Neural crest cell (in vitro differentiated cells): ENCODE measurements around the gene FCMR. TPM values are rescaled to one million over a fixed set of nuclear protein-coding genes. Genes with fewer than 3 reads are reported as not detected.

Experiments
- DNase-seq: peaks from one replicate; pipeline ENCODE4 v3.0.0; 2021; ENCODE audit warnings: low read depth, mixed read lengths, low spot score
- H3K27ac Mint-ChIP-seq: one replicate; pipeline ENCODE4 v1.8.0; 2021; ENCODE audit warnings: mild to moderate bottlenecking, mixed read lengths; ENCODE audit not compliant: unreplicated experiment
- H3K27me3 Mint-ChIP-seq: 2 replicates; pipeline ENCODE4 v1.8.0; 2021; ENCODE audit warnings: low read depth, mild to moderate bottlenecking, mixed read lengths
- H3K36me3 Mint-ChIP-seq: 2 replicates; pipeline ENCODE4 v1.8.0; 2021; ENCODE audit warnings: low read depth, mild to moderate bottlenecking, mixed read lengths
- H3K4me1 Mint-ChIP-seq: 2 replicates; pipeline ENCODE4 v1.8.0; 2021; ENCODE audit warnings: mixed read lengths
- H3K4me3 Mint-ChIP-seq: one replicate; pipeline ENCODE4 v1.8.0; 2021; ENCODE audit warnings: mild to moderate bottlenecking, mixed read lengths
- H3K9me3 Mint-ChIP-seq: 2 replicates; pipeline ENCODE4 v1.8.0; 2021; ENCODE audit warnings: mixed read lengths
- total RNA-seq: library from RNA; stranded (reverse); gene quantifications from 2 replicates; pipeline ENCODE4 v1.2.1, GENCODE V29; 2021
- TF ChIP-seq, protein P1 (sequence below): fragments of 200-600 bp; sonication (generic); conservative IDR thresholded peaks from 2 replicates; pipeline ENCODE4 v1.5.0; 2021; ENCODE audit warnings: antibody characterized with exemption, mild to moderate bottlenecking

FCMR gene
- total RNA-seq, 1 donor from 2014 or later = not detected

GRCh38 chr1:206898089-206898914 is 23.4 kb downstream of the FCMR start:
- Mint-ChIP-seq H3K27me3 (peaks cover 3% of the 10 kb centered on the region), H3K36me3 (no peaks in the 10 kb centered on the region), H3K4me1 (no peaks in the 10 kb centered on the region), H3K27ac (no peak overlapping the region), H3K4me3 (no peak overlapping the region), H3K9me3 (no peaks in the 10 kb centered on the region)
- TF ChIP-seq, protein P1, sequence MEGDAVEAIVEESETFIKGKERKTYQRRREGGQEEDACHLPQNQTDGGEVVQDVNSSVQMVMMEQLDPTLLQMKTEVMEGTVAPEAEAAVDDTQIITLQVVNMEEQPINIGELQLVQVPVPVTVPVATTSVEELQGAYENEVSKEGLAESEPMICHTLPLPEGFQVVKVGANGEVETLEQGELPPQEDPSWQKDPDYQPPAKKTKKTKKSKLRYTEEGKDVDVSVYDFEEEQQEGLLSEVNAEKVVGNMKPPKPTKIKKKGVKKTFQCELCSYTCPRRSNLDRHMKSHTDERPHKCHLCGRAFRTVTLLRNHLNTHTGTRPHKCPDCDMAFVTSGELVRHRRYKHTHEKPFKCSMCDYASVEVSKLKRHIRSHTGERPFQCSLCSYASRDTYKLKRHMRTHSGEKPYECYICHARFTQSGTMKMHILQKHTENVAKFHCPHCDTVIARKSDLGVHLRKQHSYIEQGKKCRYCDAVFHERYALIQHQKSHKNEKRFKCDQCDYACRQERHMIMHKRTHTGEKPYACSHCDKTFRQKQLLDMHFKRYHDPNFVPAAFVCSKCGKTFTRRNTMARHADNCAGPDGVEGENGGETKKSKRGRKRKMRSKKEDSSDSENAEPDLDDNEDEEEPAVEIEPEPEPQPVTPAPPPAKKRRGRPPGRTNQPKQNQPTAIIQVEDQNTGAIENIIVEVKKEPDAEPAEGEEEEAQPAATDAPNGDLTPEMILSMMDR = no peak
- no peak for DNase-seq

DNA sequence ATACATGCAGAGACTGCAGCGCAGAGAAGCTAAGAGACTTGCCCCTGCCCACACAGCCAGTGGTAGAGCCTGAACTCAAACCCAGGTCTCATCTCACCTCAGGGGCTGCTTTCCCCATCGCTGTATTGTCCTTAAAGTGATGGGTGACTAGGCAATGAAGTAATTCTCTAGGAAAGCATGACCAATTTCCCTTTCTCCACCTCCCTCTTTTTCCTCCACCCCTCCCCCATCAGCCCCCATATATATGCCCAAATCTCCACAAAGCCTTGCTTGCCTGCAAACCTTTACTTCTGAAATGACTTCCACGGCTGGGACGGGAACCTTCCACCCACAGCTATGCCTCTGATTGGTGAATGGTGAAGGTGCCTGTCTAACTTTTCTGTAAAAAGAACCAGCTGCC is 24.6 kb downstream of the FCMR start, which contains the start of gene IL24:
Gene IL24 (plus strand): TSS at position 269 of the 400 bp plus-strand sequence. CDS start 390 bp downstream, outside the sequence.
- DNase-seq = no peak
- TF ChIP-seq, protein P1 = no peak
- H3K4me3 Mint-ChIP-seq = no peak within 1 kb of the TSS
- H3K4me1 Mint-ChIP-seq = no peaks in the 10 kb centered on the region
- H3K36me3 Mint-ChIP-seq = no peaks in the 10 kb centered on the region
- no peak within 1 kb of the TSS for H3K27ac Mint-ChIP-seq
- H3K27me3 Mint-ChIP-seq = peaks cover 3% of the 10 kb centered on the region
- H3K9me3 Mint-ChIP-seq = no peaks in the 10 kb centered on the region

- DNase-seq = no peak
- Mint-ChIP-seq H3K27me3 (peaks cover 3% of the 10 kb centered on the region), H3K4me3 (no peak overlapping the region), H3K27ac (no peak overlapping the region), H3K36me3 (no peaks in the 10 kb centered on the region), H3K4me1 (no peaks in the 10 kb centered on the region), H3K9me3 (no peaks in the 10 kb centered on the region)
- TF ChIP-seq, protein P1 = no peak
These were observed 25.5 kb downstream of the FCMR start for GRCh38 chr1:206896261-206896660.

DNA sequence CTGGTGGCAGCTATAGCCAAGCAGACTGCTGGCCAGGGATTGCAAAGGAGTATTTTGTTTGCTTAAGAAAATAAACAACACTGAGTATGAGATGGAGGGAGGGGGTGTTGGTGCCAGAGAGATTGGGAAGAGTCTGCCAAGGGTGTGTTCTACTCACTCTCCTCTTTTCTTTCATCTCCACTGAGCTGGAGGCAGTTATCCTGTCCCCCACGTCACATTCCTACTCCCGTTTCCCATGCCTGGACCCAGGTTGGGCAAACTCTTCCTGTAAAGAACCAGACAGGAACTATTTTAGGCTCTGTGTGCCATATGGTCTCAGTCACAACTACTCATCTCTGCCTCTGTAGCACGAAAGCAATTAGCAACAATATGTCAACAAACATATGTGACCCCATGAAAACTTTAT is 25.9 kb downstream of the FCMR start:
- peak overlapping the region; percentile 36 for H3K27ac Mint-ChIP-seq
- DNase-seq = no peak

DNA sequence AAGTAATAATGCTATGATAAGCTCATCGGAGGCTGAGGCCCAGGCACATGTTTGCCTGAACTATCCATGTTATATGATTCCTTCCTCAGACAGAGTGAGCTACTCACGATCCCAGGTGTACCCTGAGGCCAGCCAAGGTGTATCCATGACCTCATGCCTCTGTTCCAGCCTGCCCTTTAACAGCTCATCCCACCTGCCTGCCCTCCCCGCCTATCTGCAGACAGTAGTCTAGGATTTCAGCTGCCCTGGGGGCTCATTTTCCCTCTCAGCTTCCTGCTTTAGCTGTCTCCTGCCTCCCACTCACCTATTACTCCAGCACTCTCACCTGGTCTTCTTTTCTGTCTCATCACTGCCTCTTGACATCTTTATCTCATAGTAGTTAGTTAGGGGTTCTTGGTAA is 26.4 kb downstream of the FCMR start:
- H3K4me1 Mint-ChIP-seq = no peaks in the 10 kb centered on the region
- no peak overlapping the region for H3K4me3 Mint-ChIP-seq
- no peak overlapping the region for H3K27ac Mint-ChIP-seq
- peaks cover 5% of the 10 kb centered on the region for H3K27me3 Mint-ChIP-seq
- H3K9me3 Mint-ChIP-seq = no peaks in the 10 kb centered on the region
- TF ChIP-seq, protein P1 = no peak
- no peaks in the 10 kb centered on the region for H3K36me3 Mint-ChIP-seq
- no peak for DNase-seq

More for the DNA sequence above, 25.9 kb downstream of the FCMR start:
- TF ChIP-seq, protein P1 = no peak
- Mint-ChIP-seq H3K36me3 (no peaks in the 10 kb centered on the region), H3K27me3 (peaks cover 5% of the 10 kb centered on the region), H3K4me3 (no peak overlapping the region), H3K4me1 (no peaks in the 10 kb centered on the region), H3K9me3 (no peaks in the 10 kb centered on the region)
